ENCODE data around the gene GAGE10. TPM values are rescaled to one million over a fixed set of nuclear protein-coding genes. Genes with fewer than 3 reads are reported as not detected.

Gene GAGE10
- total and polyA plus RNA-seq, 9 of the 15 experiments (the other 6 are each of a cell fraction or from before 2014, with no cell fraction given) = 0.80 to 3.1 (median 0.96) TPM; not detected in 4

DNA sequence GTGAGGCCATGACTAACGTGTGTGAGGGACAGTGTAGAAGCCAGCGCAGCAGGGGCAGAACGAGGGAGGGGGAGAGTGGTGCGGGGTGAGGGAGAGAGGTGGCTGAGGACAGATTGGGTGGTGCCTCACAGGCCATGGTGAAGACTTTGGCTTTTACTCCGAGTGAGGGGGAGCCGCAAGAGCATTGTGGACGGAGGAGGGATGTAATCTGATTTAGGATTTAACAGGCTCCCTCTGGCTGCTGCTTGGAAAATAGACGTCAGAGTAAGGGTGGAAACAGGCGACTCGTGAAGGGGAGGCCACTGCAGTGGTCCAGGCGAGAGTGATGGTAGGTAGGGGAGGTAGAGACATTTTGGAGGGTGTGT lies 20.8 kb upstream of the GAGE10 start (continued):
- TF ChIP-seq, protein P1, sequence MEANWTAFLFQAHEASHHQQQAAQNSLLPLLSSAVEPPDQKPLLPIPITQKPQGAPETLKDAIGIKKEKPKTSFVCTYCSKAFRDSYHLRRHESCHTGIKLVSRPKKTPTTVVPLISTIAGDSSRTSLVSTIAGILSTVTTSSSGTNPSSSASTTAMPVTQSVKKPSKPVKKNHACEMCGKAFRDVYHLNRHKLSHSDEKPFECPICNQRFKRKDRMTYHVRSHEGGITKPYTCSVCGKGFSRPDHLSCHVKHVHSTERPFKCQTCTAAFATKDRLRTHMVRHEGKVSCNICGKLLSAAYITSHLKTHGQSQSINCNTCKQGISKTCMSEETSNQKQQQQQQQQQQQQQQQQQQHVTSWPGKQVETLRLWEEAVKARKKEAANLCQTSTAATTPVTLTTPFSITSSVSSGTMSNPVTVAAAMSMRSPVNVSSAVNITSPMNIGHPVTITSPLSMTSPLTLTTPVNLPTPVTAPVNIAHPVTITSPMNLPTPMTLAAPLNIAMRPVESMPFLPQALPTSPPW (CRISPR knock-in tag; IDR thresholded peaks at IDR 0.05) = peak; percentile 31; the same call in 1 of the 2 replicates
- TF ChIP-seq BCOR (IDR thresholded peaks at IDR 0.05) = peak; percentile 45; the same call in 1 of the 2 replicates
- no peak for TF ChIP-seq FOS (IDR thresholded peaks at IDR 0.05; ENCODE audit: extremely low read depth, insufficient read length)
- TF ChIP-seq POLR2AphosphoS2 (IDR thresholded peaks at IDR 0.05; ENCODE audit: low read length) = no peak
- peak; percentile 17; the same call in 1 of the 2 replicates for TF ChIP-seq SMARCE1 (IDR thresholded peaks at IDR 0.05)
- TF ChIP-seq ZZZ3 (IDR thresholded peaks at IDR 0.05) = no peak
- peak; percentile 22 for TF ChIP-seq TBP (optimal IDR thresholded peaks at IDR 0.05; ENCODE audit: low read depth, low read length)
- TF ChIP-seq NFE2 (IDR thresholded peaks at IDR 0.05; ENCODE audit: low read depth) = no peak
- 0 out of 2 replicates have a peak, but pooled peaks have one; percentile 29 for TF ChIP-seq NKRF (IDR thresholded peaks at IDR 0.05; ENCODE audit: borderline replicate concordance)
- TF ChIP-seq, protein P2, sequence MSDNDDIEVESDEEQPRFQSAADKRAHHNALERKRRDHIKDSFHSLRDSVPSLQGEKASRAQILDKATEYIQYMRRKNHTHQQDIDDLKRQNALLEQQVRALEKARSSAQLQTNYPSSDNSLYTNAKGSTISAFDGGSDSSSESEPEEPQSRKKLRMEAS (CRISPR knock-in tag; IDR thresholded peaks at IDR 0.05) = peak; percentile 22
- peak; percentile 41 to 63 (median 58); a peak in 5 of 6 replicates for TF ChIP-seq CTCF (IDR thresholded peaks at IDR 0.05 in 2 of 3, conservative IDR thresholded peaks at IDR 0.05 in 1 of 3; ENCODE audit: insufficient read depth in 2 of 3, low read depth in 1 of 3, low read length in 3 of 3)
